DND-41 (cell line): ENCODE results near the gene CFAP410.

ENCODE experiments used
- ATAC-seq: fragments of 200-7000 bp; cut with Tn5 transposase; 3 replicates; pipeline ENCODE4 v1.9.1; 2021; ENCODE audit warnings: low read depth; ENCODE audit not compliant: insufficient read depth
- DNase-seq: peaks from one replicate; pipeline ENCODE4 v3.0.0-alpha.2; 2020
- H2AFZ ChIP-seq: 2 replicates; pipeline ENCODE4 v1.6.0; 2012; ENCODE audit warnings: low read depth, low read length
- H3K27ac ChIP-seq: 2 replicates; pipeline ENCODE4 v1.5.1; 2012; ENCODE audit warnings: low read length, inconsistent platforms
- H3K27me3 ChIP-seq: fragments of 200-600 bp; sonication (generic); 2 replicates; pipeline ENCODE4 v1.6.0; 2012; ENCODE audit warnings: low read length, mild to moderate bottlenecking, inconsistent platforms; ENCODE audit not compliant: insufficient read depth, poor library complexity
- H3K36me3 ChIP-seq: 2 replicates; pipeline ENCODE4 v1.5.1; 2012; ENCODE audit warnings: low read length, inconsistent platforms; ENCODE audit not compliant: insufficient read depth
- H3K4me1 ChIP-seq: 2 replicates; pipeline ENCODE4 v1.5.1; 2012; ENCODE audit warnings: mild to moderate bottlenecking, low read length; ENCODE audit not compliant: insufficient read depth
- H3K4me2 ChIP-seq: 2 replicates; pipeline ENCODE4 v1.6.0; 2012; ENCODE audit warnings: mild to moderate bottlenecking, moderate library complexity, low read length, inconsistent platforms; ENCODE audit not compliant: insufficient read depth
- H3K4me3 ChIP-seq, 2 experiments: fragments of 200-600 bp in 1 of 2; shearing (Covaris generic) in 1 of 2; 2 replicates each; pipeline ENCODE4 v1.5.1; 2012 to 2016; ENCODE audit warnings: inconsistent platforms in 2 of 2, low read length in 2 of 2, mild to moderate bottlenecking in 2 of 2, low read depth in 1 of 2, moderate library complexity in 1 of 2
- H3K79me2 ChIP-seq: 2 replicates; pipeline ENCODE4 v1.6.0; 2012; ENCODE audit warnings: low read length, inconsistent platforms; ENCODE audit not compliant: insufficient read depth
- H3K9ac ChIP-seq: 2 replicates; pipeline ENCODE4 v1.6.0; 2012; ENCODE audit warnings: low read depth, mild to moderate bottlenecking, inconsistent platforms, low read length, moderate library complexity
- H3K9me3 ChIP-seq: 2 replicates; pipeline ENCODE4 v1.5.1; 2012; ENCODE audit warnings: low read length, moderate library complexity, mild to moderate bottlenecking, inconsistent platforms; ENCODE audit not compliant: insufficient read depth, severe bottlenecking
- H4K20me1 ChIP-seq: 2 replicates; pipeline ENCODE4 v1.6.0; 2012; ENCODE audit warnings: low read length; ENCODE audit not compliant: insufficient read depth
- EZH2 ChIP-seq: IDR thresholded peaks from 3 replicates; pipeline ENCODE4 v1.6.1; 2012; ENCODE audit warnings: borderline replicate concordance, low read depth, mild to moderate bottlenecking, moderate library complexity, low read length, inconsistent platforms; ENCODE audit not compliant: severe bottlenecking
- TF ChIP-seq, protein P1 (sequence below): IDR thresholded peaks from 2 replicates; pipeline ENCODE4 v1.5.1; 2012; ENCODE audit warnings: borderline replicate concordance, low read length, moderate library complexity, mild to moderate bottlenecking; ENCODE audit not compliant: poor library complexity, severe bottlenecking; ENCODE audit errors: extremely low read depth

CFAP410 gene

DNA sequence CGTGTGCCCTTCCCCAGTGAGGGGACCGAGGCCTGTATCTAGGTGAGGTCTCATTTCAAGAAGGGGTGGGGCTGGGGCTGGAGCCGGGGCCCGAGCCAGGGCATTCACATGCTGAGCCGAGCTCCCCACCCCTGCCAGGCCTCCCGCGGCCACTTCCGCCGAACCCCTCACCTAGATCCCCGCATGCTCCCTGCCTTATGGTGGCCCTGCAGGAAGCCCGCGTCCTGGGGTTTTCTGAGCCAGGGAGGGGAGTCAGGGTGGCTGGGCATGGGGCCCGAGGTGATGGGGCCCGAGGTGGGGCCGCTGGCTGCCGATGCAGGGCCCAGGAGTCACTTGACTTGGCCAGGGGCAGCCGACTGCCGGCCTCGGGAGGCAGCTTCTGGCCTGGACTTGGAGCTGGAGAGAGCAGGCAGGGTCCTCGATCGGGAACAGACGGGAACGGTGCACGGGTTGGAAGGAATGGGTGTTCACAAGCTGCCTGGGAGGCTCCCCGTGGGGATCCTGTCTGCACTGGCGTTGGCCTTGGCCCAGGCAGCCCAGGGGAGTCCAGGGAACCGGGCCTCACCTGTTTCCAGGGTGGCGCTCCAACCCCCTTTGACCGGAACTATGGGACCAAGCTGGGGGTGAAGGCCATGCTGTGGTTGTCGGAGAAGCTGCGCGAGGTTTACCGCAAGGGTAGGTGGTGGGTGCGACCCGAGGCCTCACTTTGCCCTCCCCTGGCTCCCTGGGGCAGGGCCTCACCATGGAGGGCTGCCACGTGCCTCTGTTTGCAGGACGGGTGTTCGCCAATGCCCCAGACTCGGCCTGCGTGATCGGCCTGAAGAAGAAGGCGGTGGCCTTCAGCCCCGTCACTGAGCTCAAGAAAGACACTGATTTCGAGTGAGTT is 13.6 kb downstream of the CFAP410 start:
- Histone ChIP-seq H3K79me2 (no peaks in the 10 kb centered on the region), H3K9ac (no peak overlapping the region), H3K4me1 (no peaks in the 10 kb centered on the region), H3K9me3 (no peaks in the 10 kb centered on the region), H4K20me1 (peaks cover 31% of the 10 kb centered on the region), H3K4me2 (no peak overlapping the region), H3K27me3 (no peaks in the 10 kb centered on the region), H2AFZ (no peak overlapping the region), H3K27ac (no peak overlapping the region), H3K4me3 (no peak overlapping the region), H3K36me3 (peaks cover 81% of the 10 kb centered on the region)
- TF ChIP-seq, protein P1, sequence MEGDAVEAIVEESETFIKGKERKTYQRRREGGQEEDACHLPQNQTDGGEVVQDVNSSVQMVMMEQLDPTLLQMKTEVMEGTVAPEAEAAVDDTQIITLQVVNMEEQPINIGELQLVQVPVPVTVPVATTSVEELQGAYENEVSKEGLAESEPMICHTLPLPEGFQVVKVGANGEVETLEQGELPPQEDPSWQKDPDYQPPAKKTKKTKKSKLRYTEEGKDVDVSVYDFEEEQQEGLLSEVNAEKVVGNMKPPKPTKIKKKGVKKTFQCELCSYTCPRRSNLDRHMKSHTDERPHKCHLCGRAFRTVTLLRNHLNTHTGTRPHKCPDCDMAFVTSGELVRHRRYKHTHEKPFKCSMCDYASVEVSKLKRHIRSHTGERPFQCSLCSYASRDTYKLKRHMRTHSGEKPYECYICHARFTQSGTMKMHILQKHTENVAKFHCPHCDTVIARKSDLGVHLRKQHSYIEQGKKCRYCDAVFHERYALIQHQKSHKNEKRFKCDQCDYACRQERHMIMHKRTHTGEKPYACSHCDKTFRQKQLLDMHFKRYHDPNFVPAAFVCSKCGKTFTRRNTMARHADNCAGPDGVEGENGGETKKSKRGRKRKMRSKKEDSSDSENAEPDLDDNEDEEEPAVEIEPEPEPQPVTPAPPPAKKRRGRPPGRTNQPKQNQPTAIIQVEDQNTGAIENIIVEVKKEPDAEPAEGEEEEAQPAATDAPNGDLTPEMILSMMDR = no peak
- TF ChIP-seq EZH2 = no peak
- DNase-seq (no peak), ATAC-seq (no peak)

DNA sequence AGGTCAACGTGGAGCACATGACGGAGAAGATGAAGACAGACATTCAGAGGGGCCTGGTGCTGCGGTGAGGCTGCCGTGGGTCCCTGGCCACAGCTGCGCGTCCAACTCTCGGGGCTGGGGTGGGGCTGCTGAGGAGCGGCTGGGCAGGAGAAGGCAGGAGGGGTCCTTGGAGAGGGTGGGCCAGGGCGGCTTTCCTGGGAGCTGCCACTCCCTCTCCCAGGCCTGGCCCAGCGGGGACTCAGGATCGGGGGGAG is 14.4 kb downstream of the CFAP410 start:
- peaks cover 30% of the 10 kb centered on the region for H4K20me1 ChIP-seq
- TF ChIP-seq, protein P1 = no peak
- TF ChIP-seq EZH2 = no peak
- peaks cover 78% of the 10 kb centered on the region for H3K36me3 ChIP-seq

DNA sequence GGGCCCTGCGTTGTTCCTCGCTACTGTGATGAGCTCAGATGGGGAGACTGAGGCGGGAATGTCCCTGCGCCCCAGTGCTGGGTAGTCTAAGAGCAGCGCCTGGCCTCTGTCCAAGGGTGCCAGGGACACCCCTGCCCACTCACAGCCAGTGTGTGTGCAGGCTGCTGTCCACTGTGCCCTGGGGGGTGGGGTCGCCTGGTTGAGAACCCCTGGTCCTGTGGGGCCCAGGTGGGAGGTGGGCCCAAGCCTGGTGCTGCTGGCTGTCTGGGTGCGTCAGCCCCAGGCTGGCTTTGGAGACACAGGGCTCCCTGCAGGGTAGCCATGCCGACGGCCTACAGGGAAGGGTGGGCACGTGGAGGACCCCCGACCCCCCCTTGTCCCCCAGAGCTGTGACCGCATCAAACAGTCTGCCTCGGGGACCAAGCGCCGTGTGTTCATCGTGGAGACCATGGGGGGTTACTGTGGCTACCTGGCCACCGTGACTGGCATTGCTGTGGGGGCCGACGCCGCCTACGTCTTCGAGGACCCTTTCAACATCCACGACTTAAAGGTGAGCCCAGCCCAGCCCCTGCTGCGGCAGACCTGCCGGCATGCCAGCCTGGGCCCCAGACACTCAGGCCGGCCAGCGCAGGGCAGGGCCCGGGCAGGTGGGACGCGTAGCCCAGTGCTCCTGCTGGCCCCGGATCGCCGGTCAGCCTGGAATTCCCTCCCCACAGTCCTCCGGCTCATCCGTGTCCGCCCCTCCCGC is 14.9 kb downstream of the CFAP410 start:
- no peak overlapping the region for H2AFZ ChIP-seq
- no peak overlapping the region for H3K4me3 ChIP-seq
- no peaks in the 10 kb centered on the region for H3K79me2 ChIP-seq
- TF ChIP-seq EZH2 = no peak
- TF ChIP-seq, protein P1 = no peak
- DNase-seq = no peak
- H3K4me2 ChIP-seq = no peak overlapping the region
- no peaks in the 10 kb centered on the region for H3K9me3 ChIP-seq
- H3K27me3 ChIP-seq = no peaks in the 10 kb centered on the region
- H3K36me3 ChIP-seq = peaks cover 82% of the 10 kb centered on the region
- no peak overlapping the region for H3K27ac ChIP-seq
- no peak overlapping the region for H3K9ac ChIP-seq
- no peaks in the 10 kb centered on the region for H3K4me1 ChIP-seq
- ATAC-seq = no peak
- H4K20me1 ChIP-seq = peaks cover 28% of the 10 kb centered on the region

More for the DNA sequence above, 14.4 kb downstream of the CFAP410 start:
- Histone ChIP-seq H3K4me1 (no peaks in the 10 kb centered on the region), H3K79me2 (no peaks in the 10 kb centered on the region), H3K4me2 (no peak overlapping the region), H2AFZ (no peak overlapping the region), H3K4me3 (no peak overlapping the region), H3K9ac (no peak overlapping the region), H3K27me3 (no peaks in the 10 kb centered on the region), H3K9me3 (no peaks in the 10 kb centered on the region), H3K27ac (no peak overlapping the region)
- no peak for ATAC-seq
- DNase-seq = no peak
